WTC11 (cell line): ENCODE results near the gene UCN3.

Experiments
- CBFB ChIP-seq: sonication (generic); formaldehyde crosslinking; IDR thresholded peaks from 2 replicates; pipeline ENCODE4 v1.8.1; 2022; ENCODE audit warnings: mild to moderate bottlenecking, low read depth, missing genetic modification reagents
- CTCF ChIP-seq: fragments of 200-600 bp; IDR thresholded peaks from 2 replicates; pipeline ENCODE4 v1.8.0; 2022; ENCODE audit warnings: antibody characterized with exemption
- ELF4 ChIP-seq: sonication (generic); formaldehyde crosslinking; IDR thresholded peaks from 2 replicates; pipeline ENCODE4 v1.8.1; 2022; ENCODE audit warnings: low read depth, mild to moderate bottlenecking, moderate library complexity, missing genetic modification reagents
- ESRRA ChIP-seq: sonication (generic); formaldehyde crosslinking; IDR thresholded peaks from 2 replicates; pipeline ENCODE4 v1.8.1; 2022; ENCODE audit warnings: mild to moderate bottlenecking, missing genetic modification reagents, borderline replicate concordance
- ETV6 ChIP-seq: sonication (generic); formaldehyde crosslinking; IDR thresholded peaks from 2 replicates; pipeline ENCODE4 v1.8.1; 2022; ENCODE audit warnings: mild to moderate bottlenecking, missing genetic modification reagents
- IRF2 ChIP-seq: sonication (generic); formaldehyde crosslinking; IDR thresholded peaks from 2 replicates; pipeline ENCODE4 v1.8.0; 2022; ENCODE audit warnings: low read depth, missing genetic modification reagents, borderline replicate concordance
- MAX ChIP-seq: sonication (generic); formaldehyde crosslinking; IDR thresholded peaks from 2 replicates; pipeline ENCODE4 v1.8.0; 2022; ENCODE audit warnings: mild to moderate bottlenecking, missing genetic modification reagents
- MYBL2 ChIP-seq: sonication (generic); formaldehyde crosslinking; IDR thresholded peaks from 2 replicates; pipeline ENCODE4 v1.8.1; 2023; ENCODE audit warnings: mild to moderate bottlenecking, moderate library complexity, missing genetic modification reagents
- NR1H2 ChIP-seq: sonication (generic); formaldehyde crosslinking; IDR thresholded peaks from 2 replicates; pipeline ENCODE4 v1.9.0; 2021; ENCODE audit warnings: mild to moderate bottlenecking, moderate library complexity, missing genetic modification reagents
- ZNF121 ChIP-seq: sonication (generic); formaldehyde crosslinking; IDR thresholded peaks from 2 replicates; pipeline ENCODE4 v1.8.0; 2023; ENCODE audit warnings: missing genetic modification reagents
- ZNF232 ChIP-seq: sonication (generic); formaldehyde crosslinking; IDR thresholded peaks from 2 replicates; pipeline ENCODE4 v1.8.0; 2022; ENCODE audit warnings: mild to moderate bottlenecking, missing genetic modification reagents
- ZNF512 ChIP-seq: sonication (generic); formaldehyde crosslinking; IDR thresholded peaks from 2 replicates; pipeline ENCODE4 v1.8.1; 2022; ENCODE audit warnings: missing genetic modification reagents, borderline replicate concordance
- TF ChIP-seq, protein P1 (sequence below): sonication (generic); formaldehyde crosslinking; IDR thresholded peaks from 2 replicates; pipeline ENCODE4 v1.8.0; 2022; ENCODE audit warnings: mild to moderate bottlenecking, missing genetic modification reagents
- TF ChIP-seq, protein P2 (sequence below): sonication (generic); formaldehyde crosslinking; IDR thresholded peaks from 2 replicates; pipeline ENCODE4 v1.8.0; 2022; ENCODE audit warnings: mild to moderate bottlenecking, missing genetic modification reagents

- TF ChIP-seq ELF4 (CRISPR knock-in tag): no peak
- TF ChIP-seq CTCF: no peak
- no peak for TF ChIP-seq NR1H2 (CRISPR knock-in tag)
- no peak for TF ChIP-seq ZNF121 (CRISPR knock-in tag)
- no peak for TF ChIP-seq IRF2 (CRISPR knock-in tag)
- TF ChIP-seq ETV6: no peak
- no peak for TF ChIP-seq ZNF232 (CRISPR knock-in tag)
- TF ChIP-seq MYBL2 (CRISPR knock-in tag): no peak
- TF ChIP-seq ESRRA (CRISPR knock-in tag): no peak
- TF ChIP-seq, protein P1, sequence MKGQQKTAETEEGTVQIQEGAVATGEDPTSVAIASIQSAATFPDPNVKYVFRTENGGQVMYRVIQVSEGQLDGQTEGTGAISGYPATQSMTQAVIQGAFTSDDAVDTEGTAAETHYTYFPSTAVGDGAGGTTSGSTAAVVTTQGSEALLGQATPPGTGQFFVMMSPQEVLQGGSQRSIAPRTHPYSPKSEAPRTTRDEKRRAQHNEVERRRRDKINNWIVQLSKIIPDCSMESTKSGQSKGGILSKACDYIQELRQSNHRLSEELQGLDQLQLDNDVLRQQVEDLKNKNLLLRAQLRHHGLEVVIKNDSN (CRISPR knock-in tag): no peak
- no peak for TF ChIP-seq CBFB (CRISPR knock-in tag)
- no peak for TF ChIP-seq ZNF512 (CRISPR knock-in tag)
- TF ChIP-seq, protein P2, sequence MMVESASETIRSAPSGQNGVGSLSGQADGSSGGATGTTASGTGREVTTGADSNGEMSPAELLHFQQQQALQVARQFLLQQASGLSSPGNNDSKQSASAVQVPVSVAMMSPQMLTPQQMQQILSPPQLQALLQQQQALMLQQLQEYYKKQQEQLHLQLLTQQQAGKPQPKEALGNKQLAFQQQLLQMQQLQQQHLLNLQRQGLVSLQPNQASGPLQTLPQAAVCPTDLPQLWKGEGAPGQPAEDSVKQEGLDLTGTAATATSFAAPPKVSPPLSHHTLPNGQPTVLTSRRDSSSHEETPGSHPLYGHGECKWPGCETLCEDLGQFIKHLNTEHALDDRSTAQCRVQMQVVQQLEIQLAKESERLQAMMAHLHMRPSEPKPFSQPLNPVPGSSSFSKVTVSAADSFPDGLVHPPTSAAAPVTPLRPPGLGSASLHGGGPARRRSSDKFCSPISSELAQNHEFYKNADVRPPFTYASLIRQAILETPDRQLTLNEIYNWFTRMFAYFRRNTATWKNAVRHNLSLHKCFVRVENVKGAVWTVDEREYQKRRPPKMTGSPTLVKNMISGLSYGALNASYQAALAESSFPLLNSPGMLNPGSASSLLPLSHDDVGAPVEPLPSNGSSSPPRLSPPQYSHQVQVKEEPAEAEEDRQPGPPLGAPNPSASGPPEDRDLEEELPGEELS (CRISPR knock-in tag): no peak
- no peak for TF ChIP-seq MAX
These were observed 4.3 kb upstream of the UCN3 start for GRCh38 chr10:5360318-5360915.
